Measurements from ENCODE around the gene CRYBA1. TPM values are rescaled to one million over a fixed set of nuclear protein-coding genes. Genes with fewer than 3 reads are reported as not detected.

CRYBA1 gene
- total RNA-seq, 1 donor from 2014 or later: not detected

GRCh38 chr17:29294580-29294900 is 47.9 kb downstream of the CRYBA1 start:
- intact Hi-C loops (cut with micrococcal nuclease): loop anchor here (1.0 to 5.0 kb wide), 7 partner anchors 78 to 697 kb away; partner anchors contain the start of genes ABHD15, SPAG5, SSH2 and TAOK1
- H3K27me3 Mint-ChIP-seq: no peaks in the 10 kb centered on the region
- POLR2A ChIA-PET: interaction anchor here (0.6 to 3.8 kb wide), 29 partner anchors 9 to 1655 kb away, joined by 3 to 25 read pairs (median 5); partner anchors contain the start of genes MYO18A, NEK8, PHF12 and PROCA1
- ATAC-seq (ENCODE audit: low read depth): no peak
- CTCF ChIA-PET: interaction anchor here (1.0 to 1.2 kb wide), 3 partner anchors 96 to 178 kb away, joined by 3 read pairs; partner anchors contain the start of gene TAOK1
- no peak for TF ChIP-seq CTCF (IDR thresholded peaks at IDR 0.05)
- peak overlapping the region; percentile 100 for H3K27ac Mint-ChIP-seq
- H3K9me3 Mint-ChIP-seq: no peaks in the 10 kb centered on the region
- peak overlapping the region; percentile 100 for H3K4me3 Mint-ChIP-seq
- peaks cover 40% of the 10 kb centered on the region for H3K4me1 Mint-ChIP-seq
- peaks cover 23% of the 10 kb centered on the region for H3K36me3 Mint-ChIP-seq (ENCODE audit: low read depth)
- DNase-seq: no peak

- no peak for TF ChIP-seq CTCF (IDR thresholded peaks at IDR 0.05)
- Mint-ChIP-seq H3K27me3 (no peaks in the 10 kb centered on the region), H3K4me3 (no peak overlapping the region), H3K36me3 (ENCODE audit: low read depth) (peaks cover 17% of the 10 kb centered on the region), H3K9me3 (no peaks in the 10 kb centered on the region), H3K27ac (peak overlapping the region; percentile 13), H3K4me1 (peaks cover 31% of the 10 kb centered on the region)
- DNase-seq: no peak
- ATAC-seq (ENCODE audit: low read depth): no peak
- intact Hi-C loops (cut with micrococcal nuclease): loop anchor here (2.0 kb wide), 1 partner anchor 155 kb away; no protein-coding TSS in a partner anchor
- POLR2A ChIA-PET: no interaction called here
- CTCF ChIA-PET: no interaction called here
These were observed 48.8 kb downstream of the CRYBA1 start for GRCh38 chr17:29295420-29295819.

GRCh38 chr17:29299031-29299430 is 52.4 kb downstream of the CRYBA1 start:
- Mint-ChIP-seq H3K27ac (no peak overlapping the region), H3K4me1 (peaks cover 22% of the 10 kb centered on the region), H3K4me3 (no peak overlapping the region), H3K27me3 (no peaks in the 10 kb centered on the region), H3K36me3 (ENCODE audit: low read depth) (peaks cover 4% of the 10 kb centered on the region), H3K9me3 (no peaks in the 10 kb centered on the region)
- no peak for ATAC-seq (ENCODE audit: low read depth)
- ChIA-PET POLR2A (no interaction called here), CTCF (no interaction called here)
- intact Hi-C loops (cut with micrococcal nuclease): no loop called here
- no peak for DNase-seq
- TF ChIP-seq CTCF (IDR thresholded peaks at IDR 0.05): no peak

- no peaks in the 10 kb centered on the region for H3K9me3 Mint-ChIP-seq
- ChIA-PET POLR2A (interaction anchor here (0.6 to 2.5 kb wide), 2 partner anchors 9 to 83 kb away, joined by 3 to 17 read pairs; partner anchors contain the start of gene NUFIP2), CTCF (interaction anchor here (2.0 kb wide), 1 partner anchor 12 kb away, joined by 7 read pairs; no protein-coding TSS in a partner anchor)
- no peaks in the 10 kb centered on the region for H3K27me3 Mint-ChIP-seq
- H3K27ac Mint-ChIP-seq: no peak overlapping the region
- no peak for DNase-seq
- no peak for ATAC-seq (ENCODE audit: low read depth)
- H3K36me3 Mint-ChIP-seq (ENCODE audit: low read depth): no peaks in the 10 kb centered on the region
- no peak for TF ChIP-seq CTCF (IDR thresholded peaks at IDR 0.05)
- peaks cover 9% of the 10 kb centered on the region for H3K4me1 Mint-ChIP-seq
- intact Hi-C loops (cut with micrococcal nuclease): no loop called here
- peak overlapping the region; percentile 32 for H3K4me3 Mint-ChIP-seq
These were observed 56.7 kb downstream of the CRYBA1 start for GRCh38 chr17:29303386-29303785.

Other genes with a start within 250 kb of the CRYBA1 start
- not detected in 2 replicates for gene SEZ6, start 240.8 kb upstream of the CRYBA1 start, total RNA-seq
- gene PIPOX, start 203.7 kb upstream of the CRYBA1 start, total RNA-seq: 8.7 and 8.8 TPM in 2 replicates
- gene MYO18A, start 66.5 kb upstream of the CRYBA1 start, total RNA-seq: 67.8 and 79.8 TPM in 2 replicates
- 61.0 and 61.8 TPM in 2 replicates for gene NUFIP2, start 47.3 kb downstream of the CRYBA1 start, total RNA-seq
- 55.1 and 55.5 TPM in 2 replicates for gene TAOK1, start 143.5 kb downstream of the CRYBA1 start, total RNA-seq